Tibial artery (tissue), 4 donors: ENCODE results near the gene ARHGAP25.

Experiments used
- DNase-seq, 2 donors: peaks; one replicate each; pipeline ENCODE4 v3.0.0-alpha.2; 2019
- H3K27ac ChIP-seq, 2 donors: fragments of 200-600 bp; sonication (generic) in 1 of 2; 1 replicate in 1 of 2; 2 replicates in 1 of 2; pipeline ENCODE4 v1.5.1; 2018 to 2019; ENCODE audit warnings: mild to moderate bottlenecking in 1 of 2
- H3K27me3 ChIP-seq, 2 donors: fragments of 200-600 bp; sonication (generic) in 1 of 2; one replicate each; pipeline versions ENCODE4 v1.5.1 to v1.6.0; 2016 to 2019
- H3K36me3 ChIP-seq, 3 donors: fragments of 200-600 bp; sonication (generic) in 2 of 3; one replicate each; pipeline ENCODE4 v1.5.1; 2016 to 2019; ENCODE audit warnings: mild to moderate bottlenecking in 2 of 3
- H3K4me1 ChIP-seq, 4 donors: fragments of 200-600 bp; sonication (generic) in 2 of 4; 1 replicate in 3 of 4; 2 replicates in 1 of 4; pipeline ENCODE4 v1.5.1; 2016 to 2019
- H3K4me3 ChIP-seq, 2 donors: fragments of 200-600 bp; sonication (generic) in 1 of 2; 1 replicate in 1 of 2; 2 replicates in 1 of 2; pipeline ENCODE4 v1.5.1; 2018 to 2019; ENCODE audit warnings: mild to moderate bottlenecking in 2 of 2
- H3K9me3 ChIP-seq, 3 donors: fragments of 200-600 bp; sonication (generic) in 1 of 3; one replicate each; pipeline ENCODE4 v1.5.1; 2016 to 2019
- intact Hi-C: fragments of 100-400 bp; cut with DNase I; formaldehyde crosslinking; loops from one replicate; pipeline ENCODE4 v1.15.0; 2023; ENCODE audit warnings: low total_unique reads
- TF ChIP-seq, protein P1 (sequence below), 2 experiments: fragments of 200-600 bp in 1 of 2; fragments of 450-650 bp in 1 of 2; IDR thresholded peaks; one replicate each; pipeline ENCODE4 v1.5.1; 2017 to 2019; ENCODE audit warnings: antibody characterized with exemption in 2 of 2, mild to moderate bottlenecking in 1 of 2, moderate library complexity in 1 of 2

ARHGAP25 gene

DNA sequence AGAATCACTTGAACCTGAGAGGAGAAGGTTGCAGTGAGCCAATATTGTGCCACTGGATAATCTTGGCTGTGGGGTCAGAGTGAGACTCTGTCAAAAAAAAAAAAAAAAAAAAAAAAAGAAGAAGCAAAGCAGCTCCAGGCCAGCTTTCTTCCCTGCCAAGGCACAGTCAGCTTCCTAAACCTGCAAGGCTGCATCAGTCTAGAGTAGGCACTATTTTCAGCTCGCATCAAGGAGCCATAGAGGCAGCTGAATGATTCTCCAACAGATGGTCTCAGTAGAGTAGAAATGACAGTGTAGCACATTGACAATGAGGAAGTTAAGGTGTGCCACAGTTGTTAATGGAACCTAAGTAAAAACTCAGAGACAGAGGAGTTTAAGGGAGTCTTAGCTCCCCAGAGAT lies 101.0 kb downstream of the ARHGAP25 start:
- Histone ChIP-seq H3K9me3 (no peaks in the 10 kb centered on the region), H3K4me1 (peaks cover 0 to 26% (median 22%) of the 10 kb centered on the region in 4 donors), H3K4me3 (no peak overlapping the region), H3K36me3 (no peaks in the 10 kb centered on the region), H3K27ac (no peak overlapping the region), H3K27me3 (no peaks in the 10 kb centered on the region)
- no peak for DNase-seq
- TF ChIP-seq, protein P1, sequence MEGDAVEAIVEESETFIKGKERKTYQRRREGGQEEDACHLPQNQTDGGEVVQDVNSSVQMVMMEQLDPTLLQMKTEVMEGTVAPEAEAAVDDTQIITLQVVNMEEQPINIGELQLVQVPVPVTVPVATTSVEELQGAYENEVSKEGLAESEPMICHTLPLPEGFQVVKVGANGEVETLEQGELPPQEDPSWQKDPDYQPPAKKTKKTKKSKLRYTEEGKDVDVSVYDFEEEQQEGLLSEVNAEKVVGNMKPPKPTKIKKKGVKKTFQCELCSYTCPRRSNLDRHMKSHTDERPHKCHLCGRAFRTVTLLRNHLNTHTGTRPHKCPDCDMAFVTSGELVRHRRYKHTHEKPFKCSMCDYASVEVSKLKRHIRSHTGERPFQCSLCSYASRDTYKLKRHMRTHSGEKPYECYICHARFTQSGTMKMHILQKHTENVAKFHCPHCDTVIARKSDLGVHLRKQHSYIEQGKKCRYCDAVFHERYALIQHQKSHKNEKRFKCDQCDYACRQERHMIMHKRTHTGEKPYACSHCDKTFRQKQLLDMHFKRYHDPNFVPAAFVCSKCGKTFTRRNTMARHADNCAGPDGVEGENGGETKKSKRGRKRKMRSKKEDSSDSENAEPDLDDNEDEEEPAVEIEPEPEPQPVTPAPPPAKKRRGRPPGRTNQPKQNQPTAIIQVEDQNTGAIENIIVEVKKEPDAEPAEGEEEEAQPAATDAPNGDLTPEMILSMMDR (IDR thresholded peaks at IDR 0.05): no peak
- intact Hi-C loops: loop anchor here (5.0 kb wide), 1 partner anchor 83 kb away; no protein-coding TSS in a partner anchor

GRCh38 chr2:68837164-68837860 lies 102.7 kb downstream of the ARHGAP25 start:
- intact Hi-C loops: loop anchor here (5.0 kb wide), 1 partner anchor 85 kb away; no protein-coding TSS in a partner anchor
- H3K27ac ChIP-seq: no peak overlapping the region
- H3K4me1 ChIP-seq: peaks cover 0 to 9% (median 5%) of the 10 kb centered on the region in 4 donors
- no peak overlapping the region for H3K4me3 ChIP-seq
- no peaks in the 10 kb centered on the region for H3K36me3 ChIP-seq
- TF ChIP-seq, protein P1 (IDR thresholded peaks at IDR 0.05): peak; percentile 56 to 57
- no peaks in the 10 kb centered on the region for H3K27me3 ChIP-seq
- peak; percentile 69 to 74 for DNase-seq
- H3K9me3 ChIP-seq: no peaks in the 10 kb centered on the region

GRCh38 chr2:68837861-68838341 lies 103.3 kb downstream of the ARHGAP25 start:
- Histone ChIP-seq H3K27me3 (no peaks in the 10 kb centered on the region), H3K27ac (no peak overlapping the region), H3K9me3 (no peaks in the 10 kb centered on the region), H3K4me3 (no peak overlapping the region), H3K36me3 (no peaks in the 10 kb centered on the region), H3K4me1 (peaks cover 0 to 3% (median 1%) of the 10 kb centered on the region in 4 donors)
- intact Hi-C loops: loop anchor here (5.0 kb wide), 1 partner anchor 86 kb away; no protein-coding TSS in a partner anchor
- no peak for DNase-seq
- TF ChIP-seq, protein P1 (IDR thresholded peaks at IDR 0.05): no peak

DNA sequence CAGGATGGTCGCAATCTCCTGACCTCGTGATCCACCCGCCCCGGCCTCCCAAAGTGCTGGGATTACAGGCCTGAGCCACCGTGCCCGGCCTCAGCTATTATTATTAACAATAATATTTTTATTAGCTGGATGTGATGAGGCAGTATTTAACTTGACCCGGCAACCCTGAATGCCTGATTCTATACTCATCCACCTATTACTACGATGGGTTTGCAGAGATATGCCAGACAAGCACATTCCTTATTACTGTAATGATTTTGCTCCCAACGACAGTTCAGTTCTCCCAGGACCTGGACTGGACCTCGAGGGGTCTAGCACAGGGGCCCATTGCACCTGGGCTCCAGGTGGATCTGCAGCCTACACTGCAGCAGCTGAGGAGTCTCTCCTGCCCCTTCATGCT lies 104.0 kb downstream of the ARHGAP25 start:
- Histone ChIP-seq H3K36me3 (no peaks in the 10 kb centered on the region), H3K4me3 (no peak overlapping the region), H3K27me3 (no peaks in the 10 kb centered on the region), H3K27ac (no peak overlapping the region), H3K9me3 (no peaks in the 10 kb centered on the region), H3K4me1 (no peaks in the 10 kb centered on the region)
- DNase-seq: no peak
- TF ChIP-seq, protein P1 (IDR thresholded peaks at IDR 0.05): no peak
- intact Hi-C loops: loop anchor here (5.0 kb wide), 1 partner anchor 86 kb away; no protein-coding TSS in a partner anchor

DNA sequence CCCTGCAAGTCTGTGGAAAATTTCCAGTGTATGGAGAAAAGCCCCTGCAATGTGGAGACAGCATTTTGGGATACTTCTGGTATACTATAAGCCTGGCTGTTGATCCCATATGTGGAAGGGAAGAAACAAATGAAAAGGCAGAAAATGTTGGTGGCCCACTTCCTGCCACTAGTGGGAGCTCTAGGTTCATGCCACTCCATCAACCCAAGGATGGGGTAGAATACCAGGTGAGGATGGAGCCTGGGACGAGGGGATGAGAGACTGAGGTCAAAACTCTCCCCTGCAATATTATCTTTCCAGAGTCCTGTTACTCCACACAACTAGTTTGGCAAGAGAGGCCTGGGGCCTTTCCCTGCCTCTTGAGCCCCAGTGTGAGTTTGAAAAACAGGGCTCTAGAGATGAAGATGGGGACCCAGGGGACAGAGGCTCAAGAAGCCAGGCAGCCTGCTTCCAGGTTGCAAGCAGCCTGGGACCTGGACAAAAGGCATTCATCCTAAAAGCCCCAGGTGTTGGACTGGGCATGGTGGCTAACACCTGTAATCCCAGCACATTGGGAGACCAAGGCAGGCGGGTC lies 104.7 kb downstream of the ARHGAP25 start:
- Histone ChIP-seq H3K36me3 (no peaks in the 10 kb centered on the region), H3K27ac (no peak overlapping the region), H3K9me3 (no peaks in the 10 kb centered on the region), H3K27me3 (no peaks in the 10 kb centered on the region), H3K4me3 (no peak overlapping the region), H3K4me1 (no peaks in the 10 kb centered on the region)
- TF ChIP-seq, protein P1 (IDR thresholded peaks at IDR 0.05): peak; percentile 26 to 29
- DNase-seq: no peak
- intact Hi-C loops: loop anchor here (5.0 kb wide), 1 partner anchor 87 kb away; no protein-coding TSS in a partner anchor
